HepG2 (cell line): Measurements from ENCODE around the gene MCF2L. TPM values are rescaled to one million over a fixed set of nuclear protein-coding genes. Genes with fewer than 3 reads are reported as not detected.

ENCODE experiments used
- AGO1 ChIP-seq: fragments of 200-400 bp; formaldehyde crosslinking; IDR thresholded peaks from 2 replicates; pipeline ENCODE4 v1.6.1; 2017; ENCODE audit warnings: mild to moderate bottlenecking, low read depth, low read length, moderate library complexity; ENCODE audit not compliant: poor library complexity, severe bottlenecking
- ATF7 ChIP-seq, 2 experiments: fragments of 450-650 bp in 1 of 2; sonication (generic) in 1 of 2; formaldehyde crosslinking in 1 of 2; IDR thresholded peaks; 2 replicates each; pipeline versions ENCODE4 v1.4.0 to v1.6.1; 2016 to 2020; ENCODE audit warnings: antibody characterized with exemption in 1 of 2, mild to moderate bottlenecking in 1 of 2, missing genetic modification reagents in 1 of 2
- EHMT2 ChIP-seq: fragments of 200-600 bp; sonication (generic); IDR thresholded peaks from 2 replicates; pipeline ENCODE4 v1.7.0; 2017; ENCODE audit warnings: antibody characterized with exemption, low read depth, low read length, borderline replicate concordance
- ESRRA ChIP-seq: sonication (generic); formaldehyde crosslinking; IDR thresholded peaks from 2 replicates; pipeline ENCODE4 v1.5.1; 2020; ENCODE audit warnings: mild to moderate bottlenecking, low read depth, missing genetic modification reagents
- FOSL1 ChIP-seq: sonication (generic); formaldehyde crosslinking; IDR thresholded peaks from 2 replicates; pipeline ENCODE4 v1.9.0; 2021; ENCODE audit warnings: missing genetic modification reagents, borderline replicate concordance
- FOXK1 ChIP-seq: sonication (generic); formaldehyde crosslinking; IDR thresholded peaks from 2 replicates; pipeline ENCODE4 v1.4.0; 2020; ENCODE audit warnings: low read depth, missing genetic modification reagents, borderline replicate concordance
- FOXK2 ChIP-seq: fragments of 450-650 bp; IDR thresholded peaks from 2 replicates; pipeline ENCODE4 v1.6.1; 2016
- GABPA ChIP-seq, 2 experiments: IDR thresholded peaks; 2 replicates each; pipeline ENCODE4 v1.6.1; 2011 to 2016; ENCODE audit warnings: low read depth in 2 of 2, low read length in 1 of 2, missing biosample characterization in 1 of 2, missing genetic modification characterization in 1 of 2
- HCFC1 ChIP-seq: fragments of 150-350 bp; IDR thresholded peaks from 2 replicates; pipeline ENCODE4 v1.6.1; 2014; ENCODE audit warnings: low read depth, low read length
- HDAC1 ChIP-seq: sonication (generic); formaldehyde crosslinking; IDR thresholded peaks from 2 replicates; pipeline ENCODE4 v1.5.1; 2020; ENCODE audit warnings: mild to moderate bottlenecking, missing genetic modification reagents
- HNRNPLL ChIP-seq: fragments of 200-400 bp; formaldehyde crosslinking; IDR thresholded peaks from 2 replicates; pipeline ENCODE4 v1.6.1; 2017; ENCODE audit warnings: mild to moderate bottlenecking, low read depth, low read length; ENCODE audit not compliant: poor library complexity, severe bottlenecking
- MED8 ChIP-seq: sonication (generic); formaldehyde crosslinking; IDR thresholded peaks from 2 replicates; pipeline ENCODE4 v1.8.1; 2023; ENCODE audit warnings: mild to moderate bottlenecking, missing genetic modification reagents; ENCODE audit not compliant: insufficient replicate concordance
- REXO4 ChIP-seq: sonication (generic); formaldehyde crosslinking; IDR thresholded peaks from 2 replicates; pipeline ENCODE4 v1.8.0; 2022; ENCODE audit warnings: missing genetic modification reagents, mild to moderate bottlenecking, borderline replicate concordance
- RFX5 ChIP-seq: IDR thresholded peaks from 2 replicates; pipeline ENCODE4 v1.6.1; 2011; ENCODE audit warnings: low read depth, low read length, improper control_type of control experiment
- RFXAP ChIP-seq: sonication (generic); formaldehyde crosslinking; IDR thresholded peaks from 2 replicates; pipeline ENCODE4 v1.4.0; 2020; ENCODE audit warnings: missing genetic modification reagents, borderline replicate concordance
- TOPORS ChIP-seq: sonication (generic); formaldehyde crosslinking; IDR thresholded peaks from 2 replicates; pipeline ENCODE4 v1.8.0; 2023; ENCODE audit warnings: mild to moderate bottlenecking, missing genetic modification reagents
- ZFAT ChIP-seq: sonication (generic); formaldehyde crosslinking; conservative IDR thresholded peaks from 2 replicates; pipeline ENCODE4 v1.8.1; 2023; ENCODE audit warnings: missing genetic modification reagents, inconsistent platforms
- ZFP37 ChIP-seq: sonication (generic); formaldehyde crosslinking; IDR thresholded peaks from 2 replicates; pipeline ENCODE4 v1.4.0; 2020; ENCODE audit warnings: missing genetic modification reagents, borderline replicate concordance
- ZNF430 ChIP-seq: sonication (generic); formaldehyde crosslinking; IDR thresholded peaks from 2 replicates; pipeline ENCODE4 v1.9.0; 2021; ENCODE audit warnings: mild to moderate bottlenecking, missing genetic modification reagents
- ZNF564 ChIP-seq: sonication (generic); formaldehyde crosslinking; IDR thresholded peaks from 2 replicates; pipeline ENCODE4 v1.8.1; 2023; ENCODE audit warnings: mild to moderate bottlenecking, missing genetic modification reagents
- ZNF567 ChIP-seq: sonication (generic); formaldehyde crosslinking; IDR thresholded peaks from 2 replicates; pipeline ENCODE4 v1.8.1; 2023; ENCODE audit warnings: mild to moderate bottlenecking, missing genetic modification reagents, borderline replicate concordance
- ZNF703 ChIP-seq: sonication (generic); formaldehyde crosslinking; IDR thresholded peaks from 2 replicates; pipeline ENCODE4 v1.5.1; 2020; ENCODE audit warnings: missing genetic modification reagents, mild to moderate bottlenecking, moderate library complexity, borderline replicate concordance
- ZNF746 ChIP-seq: sonication (generic); formaldehyde crosslinking; IDR thresholded peaks from 2 replicates; pipeline ENCODE4 v1.8.0; 2022; ENCODE audit warnings: mild to moderate bottlenecking, missing genetic modification reagents
- polyA plus RNA-seq, 8 experiments: library from polyadenylated mRNA; depleted of rRNA in 3 of 8; stranded (reverse) in 7 of 8; unstranded in 1 of 8; fragments of >200 nt; fragmentation: Illumina TruSeq in 4 of 8; extraction: Trizol in 4 of 8; gene quantifications; 2 replicates each; pipeline versions ENCODE4 v1.2.1 to v1.2.3, GENCODE V29; 2011 to 2016; ENCODE audit warnings: low read depth in 4 of 8, missing spikeins in 1 of 8, mixed read lengths in 1 of 8; ENCODE audit not compliant: insufficient read depth in 1 of 8
- total RNA-seq, 5 experiments: library from RNA; depleted of rRNA; stranded (reverse); fragments of >200 nt; fragmentation: Illumina TruSeq; extraction: Trizol; gene quantifications; 2 replicates each; pipeline ENCODE4 v1.2.3, GENCODE V29; 2016; ENCODE audit warnings: low read depth in 1 of 5
- TF ChIP-seq, protein P1 (sequence below): sonication (generic); formaldehyde crosslinking; IDR thresholded peaks from 2 replicates; pipeline ENCODE4 v1.4.0; 2020; ENCODE audit warnings: missing genetic modification reagents
- TF ChIP-seq, protein P2 (sequence below): sonication (generic); formaldehyde crosslinking; IDR thresholded peaks from 2 replicates; pipeline ENCODE4 v1.8.1; 2023; ENCODE audit warnings: mild to moderate bottlenecking, missing genetic modification reagents
- TF ChIP-seq, protein P3 (sequence below): sonication (generic); formaldehyde crosslinking; IDR thresholded peaks from 2 replicates; pipeline ENCODE4 v1.4.0; 2020; ENCODE audit warnings: mild to moderate bottlenecking, missing genetic modification reagents
- TF ChIP-seq, protein P4 (sequence below): sonication (generic); formaldehyde crosslinking; IDR thresholded peaks from 2 replicates; pipeline ENCODE4 v1.5.1; 2020; ENCODE audit warnings: missing genetic modification reagents, mild to moderate bottlenecking, borderline replicate concordance

The MCF2L gene
- total and polyA plus RNA-seq, 2 of the 13 experiments (the other 11 are each of a cell fraction or from before 2014, with no cell fraction given) = 19.4 to 28.4 TPM

DNA sequence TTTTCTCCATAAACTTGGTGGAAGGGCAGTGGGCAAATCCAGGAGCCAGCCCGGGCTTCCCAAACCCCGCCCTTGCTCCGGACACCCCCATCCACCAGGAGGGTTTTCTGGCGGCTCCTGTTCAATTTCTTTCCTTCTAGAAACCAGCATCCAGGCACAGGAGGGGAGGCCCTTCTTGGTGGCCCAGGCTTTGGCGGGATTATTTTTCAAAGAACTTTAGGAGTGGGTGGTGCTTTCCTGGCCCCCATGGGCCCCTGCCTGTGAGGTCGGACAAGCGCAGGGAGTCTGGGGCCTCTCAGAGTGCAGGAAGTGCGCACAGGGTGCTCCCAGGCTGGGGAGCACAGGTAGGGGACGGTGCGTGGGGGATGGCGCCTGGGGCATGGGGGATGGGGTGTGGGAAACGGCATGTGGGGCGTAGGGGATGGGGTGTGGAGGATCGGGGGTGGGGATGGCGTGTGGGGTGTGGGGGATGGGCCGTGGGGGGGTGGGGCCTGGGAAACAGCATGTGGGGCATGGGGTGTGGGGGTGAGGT lies 137.0 kb downstream of the MCF2L start (continued):
- TF ChIP-seq RFXAP (no peak), HCFC1 (no peak), GABPA (IDR thresholded peaks at IDR 0.05; ENCODE audit: low read depth, low read length) (no peak), GABPA (CRISPR knock-in tag; IDR thresholded peaks at IDR 0.05; ENCODE audit: low read depth) (no peak), ATF7 (IDR thresholded peaks at IDR 0.05) (no peak), ATF7 (CRISPR knock-in tag; IDR thresholded peaks at IDR 0.05) (peak; percentile 9; the same call in 1 of the 2 replicates), HDAC1 (CRISPR knock-in tag) (peak; percentile 8; the same call in 1 of the 2 replicates), FOSL1 (no peak), REXO4 (CRISPR knock-in tag) (no peak), ZNF703 (CRISPR knock-in tag) (no peak; the same call in 1 of the 2 replicates), FOXK2 (no peak), ZFAT (CRISPR knock-in tag) (no peak), ESRRA (no peak), ZNF564 (no peak), AGO1 (no peak), ZNF746 (CRISPR knock-in tag) (no peak; the same call in 1 of the 2 replicates), TOPORS (CRISPR knock-in tag) (no peak; the same call in 1 of the 2 replicates), ZFP37 (0 out of 2 replicates have a peak, but pooled peaks have one; percentile 0), EHMT2 (no peak), HNRNPLL (peak; percentile 18), RFX5 (no peak), FOXK1 (CRISPR knock-in tag) (no peak), MED8 (no peak), ZNF567 (CRISPR knock-in tag) (no peak), ZNF430 (CRISPR knock-in tag) (0 out of 2 replicates have a peak, but pooled peaks have one; percentile 16)
- TF ChIP-seq, protein P1, sequence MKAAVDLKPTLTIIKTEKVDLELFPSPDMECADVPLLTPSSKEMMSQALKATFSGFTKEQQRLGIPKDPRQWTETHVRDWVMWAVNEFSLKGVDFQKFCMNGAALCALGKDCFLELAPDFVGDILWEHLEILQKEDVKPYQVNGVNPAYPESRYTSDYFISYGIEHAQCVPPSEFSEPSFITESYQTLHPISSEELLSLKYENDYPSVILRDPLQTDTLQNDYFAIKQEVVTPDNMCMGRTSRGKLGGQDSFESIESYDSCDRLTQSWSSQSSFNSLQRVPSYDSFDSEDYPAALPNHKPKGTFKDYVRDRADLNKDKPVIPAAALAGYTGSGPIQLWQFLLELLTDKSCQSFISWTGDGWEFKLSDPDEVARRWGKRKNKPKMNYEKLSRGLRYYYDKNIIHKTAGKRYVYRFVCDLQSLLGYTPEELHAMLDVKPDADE (CRISPR knock-in tag) = no peak
- TF ChIP-seq, protein P2, sequence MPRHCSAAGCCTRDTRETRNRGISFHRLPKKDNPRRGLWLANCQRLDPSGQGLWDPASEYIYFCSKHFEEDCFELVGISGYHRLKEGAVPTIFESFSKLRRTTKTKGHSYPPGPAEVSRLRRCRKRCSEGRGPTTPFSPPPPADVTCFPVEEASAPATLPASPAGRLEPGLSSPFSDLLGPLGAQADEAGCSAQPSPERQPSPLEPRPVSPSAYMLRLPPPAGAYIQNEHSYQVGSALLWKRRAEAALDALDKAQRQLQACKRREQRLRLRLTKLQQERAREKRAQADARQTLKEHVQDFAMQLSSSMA = no peak; the same call in 1 of the 2 replicates
- TF ChIP-seq, protein P3, sequence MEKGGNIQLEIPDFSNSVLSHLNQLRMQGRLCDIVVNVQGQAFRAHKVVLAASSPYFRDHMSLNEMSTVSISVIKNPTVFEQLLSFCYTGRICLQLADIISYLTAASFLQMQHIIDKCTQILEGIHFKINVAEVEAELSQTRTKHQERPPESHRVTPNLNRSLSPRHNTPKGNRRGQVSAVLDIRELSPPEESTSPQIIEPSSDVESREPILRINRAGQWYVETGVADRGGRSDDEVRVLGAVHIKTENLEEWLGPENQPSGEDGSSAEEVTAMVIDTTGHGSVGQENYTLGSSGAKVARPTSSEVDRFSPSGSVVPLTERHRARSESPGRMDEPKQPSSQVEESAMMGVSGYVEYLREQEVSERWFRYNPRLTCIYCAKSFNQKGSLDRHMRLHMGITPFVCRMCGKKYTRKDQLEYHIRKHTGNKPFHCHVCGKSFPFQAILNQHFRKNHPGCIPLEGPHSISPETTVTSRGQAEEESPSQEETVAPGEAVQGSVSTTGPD (CRISPR knock-in tag) = no peak
- TF ChIP-seq, protein P4, sequence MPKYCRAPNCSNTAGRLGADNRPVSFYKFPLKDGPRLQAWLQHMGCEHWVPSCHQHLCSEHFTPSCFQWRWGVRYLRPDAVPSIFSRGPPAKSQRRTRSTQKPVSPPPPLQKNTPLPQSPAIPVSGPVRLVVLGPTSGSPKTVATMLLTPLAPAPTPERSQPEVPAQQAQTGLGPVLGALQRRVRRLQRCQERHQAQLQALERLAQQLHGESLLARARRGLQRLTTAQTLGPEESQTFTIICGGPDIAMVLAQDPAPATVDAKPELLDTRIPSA = no peak
